Uterus (tissue), 4 donors: ENCODE measurements around the gene WDR3. TPM values are rescaled to one million over a fixed set of nuclear protein-coding genes. Genes with fewer than 3 reads are reported as not detected.

Experiments
- DNase-seq, 2 donors: peaks; one replicate each; pipeline ENCODE4 v3.0.0-alpha.2; 2019 to 2020
- H3K27ac ChIP-seq, 2 donors: fragments of 200-600 bp; sonication (generic); 1 replicate in 1 of 2; 2 replicates in 1 of 2; pipeline ENCODE4 v1.5.1; 2016 to 2018
- H3K27me3 ChIP-seq, 2 donors: fragments of 200-600 bp; sonication (generic); one replicate each; pipeline ENCODE4 v1.5.1; 2018 to 2019; ENCODE audit warnings: control low read depth in 1 of 2
- H3K36me3 ChIP-seq, 2 donors: fragments of 200-600 bp; sonication (generic); one replicate each; pipeline ENCODE4 v1.5.1; 2019; ENCODE audit warnings: control low read depth in 1 of 2
- H3K4me1 ChIP-seq, 2 donors: fragments of 200-600 bp; sonication (generic); one replicate each; pipeline ENCODE4 v1.5.1; 2018 to 2019; ENCODE audit warnings: control low read depth in 1 of 2
- H3K4me3 ChIP-seq, 2 donors: fragments of 200-600 bp; sonication (generic); 1 replicate in 1 of 2; 2 replicates in 1 of 2; pipeline ENCODE4 v1.5.1; 2018 to 2019; ENCODE audit warnings: mild to moderate bottlenecking in 1 of 2
- H3K9me3 ChIP-seq, 2 donors: fragments of 200-600 bp; sonication (generic); one replicate each; pipeline ENCODE4 v1.5.1; 2019; ENCODE audit warnings: control low read depth in 1 of 2
- POLR2A ChIP-seq, 2 donors: fragments of 450-650 bp; IDR thresholded peaks; one replicate each; pipeline ENCODE4 v1.6.1; 2016; ENCODE audit warnings: antibody characterized with exemption in 2 of 2, mild to moderate bottlenecking in 1 of 2, moderate library complexity in 1 of 2
- intact Hi-C: fragments of 100-400 bp; cut with DNase I; formaldehyde crosslinking; loops from one replicate; pipeline ENCODE4 v1.15.1; 2023; ENCODE audit warnings: low total_unique reads
- total RNA-seq, 4 donors: library from RNA; depleted of rRNA in 3 of 4; stranded (reverse); fragments of >200 nt in 3 of 4; gene quantifications; one replicate each; pipeline versions ENCODE4 v1.1.0 to v1.2.4, GENCODE V29; 2014 to 2023
- TF ChIP-seq, protein P1 (sequence below), 4 experiments: fragments of 200-600 bp in 2 of 4; fragments of 450-650 bp in 2 of 4; sonication (generic) in 2 of 4; IDR thresholded peaks; one replicate each; pipeline ENCODE4 v1.5.1; 2016 to 2019; ENCODE audit warnings: antibody characterized with exemption in 4 of 4, mild to moderate bottlenecking in 2 of 4, moderate library complexity in 1 of 4
- donor health status: DM: yes; HTN: yes; CAD: no.

WDR3 gene
- total RNA-seq, 4 donors from 2014 or later = 1.8 to 40.9 (median 15.0) TPM

DNA sequence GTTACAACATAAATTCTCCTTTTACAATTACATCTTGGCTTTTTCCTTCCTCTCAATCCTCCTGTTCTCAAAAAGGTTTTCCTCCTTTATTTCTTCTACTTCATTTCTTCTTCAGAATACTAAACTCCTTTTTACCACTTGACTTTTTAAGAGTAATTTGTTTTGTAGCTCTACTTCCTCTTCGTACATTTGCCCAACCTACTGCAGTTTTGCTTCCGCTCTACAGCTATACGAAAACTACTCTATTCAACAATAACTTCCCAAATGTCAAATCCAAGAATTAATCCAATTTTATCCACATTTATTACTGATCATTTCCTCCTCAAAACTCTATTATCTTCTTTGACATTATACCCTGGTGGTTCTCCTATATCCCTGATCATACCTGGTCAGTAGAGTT is 3.6 kb upstream of the WDR3 start:
- DNase-seq = no peak
- H3K9me3 ChIP-seq = no peaks in the 10 kb centered on the region
- no peaks in the 10 kb centered on the region for H3K27me3 ChIP-seq
- intact Hi-C loops = no loop called here
- H3K36me3 ChIP-seq = no peaks in the 10 kb centered on the region
- H3K4me3 ChIP-seq = no peak overlapping the region
- no peak overlapping the region for H3K27ac ChIP-seq
- no peak for TF ChIP-seq POLR2A (IDR thresholded peaks at IDR 0.05)
- TF ChIP-seq, protein P1, sequence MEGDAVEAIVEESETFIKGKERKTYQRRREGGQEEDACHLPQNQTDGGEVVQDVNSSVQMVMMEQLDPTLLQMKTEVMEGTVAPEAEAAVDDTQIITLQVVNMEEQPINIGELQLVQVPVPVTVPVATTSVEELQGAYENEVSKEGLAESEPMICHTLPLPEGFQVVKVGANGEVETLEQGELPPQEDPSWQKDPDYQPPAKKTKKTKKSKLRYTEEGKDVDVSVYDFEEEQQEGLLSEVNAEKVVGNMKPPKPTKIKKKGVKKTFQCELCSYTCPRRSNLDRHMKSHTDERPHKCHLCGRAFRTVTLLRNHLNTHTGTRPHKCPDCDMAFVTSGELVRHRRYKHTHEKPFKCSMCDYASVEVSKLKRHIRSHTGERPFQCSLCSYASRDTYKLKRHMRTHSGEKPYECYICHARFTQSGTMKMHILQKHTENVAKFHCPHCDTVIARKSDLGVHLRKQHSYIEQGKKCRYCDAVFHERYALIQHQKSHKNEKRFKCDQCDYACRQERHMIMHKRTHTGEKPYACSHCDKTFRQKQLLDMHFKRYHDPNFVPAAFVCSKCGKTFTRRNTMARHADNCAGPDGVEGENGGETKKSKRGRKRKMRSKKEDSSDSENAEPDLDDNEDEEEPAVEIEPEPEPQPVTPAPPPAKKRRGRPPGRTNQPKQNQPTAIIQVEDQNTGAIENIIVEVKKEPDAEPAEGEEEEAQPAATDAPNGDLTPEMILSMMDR (IDR thresholded peaks at IDR 0.05) = no peak
- peaks cover 0 to 8% of the 10 kb centered on the region in 2 donors for H3K4me1 ChIP-seq

DNA sequence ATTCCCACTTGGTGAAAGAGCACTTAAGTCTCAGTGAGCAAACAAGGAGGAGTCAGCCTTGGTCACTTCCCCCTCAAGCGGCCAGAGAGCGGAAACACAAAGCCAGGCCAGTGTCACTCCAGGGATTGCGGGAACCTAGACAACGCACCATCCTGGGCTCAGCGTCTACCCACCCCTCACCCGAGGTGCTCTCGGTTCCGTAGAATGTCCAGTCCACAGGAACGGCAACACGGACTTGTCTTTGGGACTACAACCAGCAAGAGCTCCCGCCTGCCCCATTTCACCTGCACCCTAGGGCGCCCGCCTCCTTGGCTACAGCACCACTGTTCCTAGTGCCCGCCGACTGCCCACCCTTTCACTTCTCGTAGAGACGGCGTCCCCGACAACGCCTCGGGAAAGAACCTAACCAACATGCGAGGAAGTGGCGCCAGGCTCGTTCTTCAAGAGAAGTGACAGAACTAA is 627 bp upstream of the WDR3 start:
- intact Hi-C loops = no loop called here
- TF ChIP-seq, protein P1 (IDR thresholded peaks at IDR 0.05) = no peak
- no peak for TF ChIP-seq POLR2A (IDR thresholded peaks at IDR 0.05)
- no peaks in the 10 kb centered on the region for H3K9me3 ChIP-seq
- peak; percentile 23 for DNase-seq
- H3K27me3 ChIP-seq = no peaks in the 10 kb centered on the region
- no peaks in the 10 kb centered on the region for H3K36me3 ChIP-seq
- H3K27ac ChIP-seq = peak overlapping the region; percentile 69 to 77
- peak overlapping the region; percentile 70 to 82 for H3K4me3 ChIP-seq
- H3K4me1 ChIP-seq = peaks cover 0 to 8% of the 10 kb centered on the region in 2 donors

DNA sequence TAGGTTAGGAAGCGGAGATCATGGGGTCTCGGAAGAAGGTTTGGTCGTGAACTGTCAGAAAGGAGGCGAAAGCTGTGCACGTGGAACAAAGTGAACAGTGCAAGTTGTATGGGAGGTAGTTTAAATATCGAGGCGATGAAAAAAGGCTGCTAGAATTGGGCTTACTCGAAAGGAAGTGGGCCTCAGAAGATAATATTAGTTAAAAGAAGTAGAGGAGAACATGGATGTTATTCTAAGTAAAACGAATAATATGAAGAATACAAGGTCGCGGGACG is 571 bp downstream of the WDR3 start:
- intact Hi-C loops = no loop called here
- no peak for TF ChIP-seq POLR2A (IDR thresholded peaks at IDR 0.05)
- TF ChIP-seq, protein P1 (IDR thresholded peaks at IDR 0.05) = no peak

DNA sequence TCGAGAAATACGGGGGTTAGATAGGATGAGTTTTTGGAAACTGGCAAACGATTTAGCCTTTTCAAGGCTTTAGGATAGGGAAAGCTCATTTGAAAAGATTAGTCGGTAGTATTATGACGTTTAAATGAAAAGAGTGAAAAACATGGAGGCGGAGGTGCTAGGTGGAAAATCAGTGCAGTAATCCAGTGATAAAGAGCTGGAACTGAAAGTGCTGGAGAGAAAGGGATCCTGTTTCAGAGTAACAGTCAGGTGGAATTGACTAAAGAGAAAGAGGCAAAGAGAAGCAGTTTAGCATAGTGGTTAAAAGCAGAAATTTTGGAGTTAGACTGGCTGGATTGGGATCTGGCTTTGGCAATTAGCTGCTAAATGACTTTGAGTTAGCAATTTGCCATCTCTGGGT is 945 bp downstream of the WDR3 start:
- Histone ChIP-seq H3K36me3 (no peaks in the 10 kb centered on the region), H3K4me1 (peaks cover 0 to 8% of the 10 kb centered on the region in 2 donors), H3K27me3 (no peaks in the 10 kb centered on the region), H3K27ac (no peak overlapping the region), H3K9me3 (no peaks in the 10 kb centered on the region), H3K4me3 (peak overlapping the region; percentile 70 to 82)
- no peak for DNase-seq
- no peak for TF ChIP-seq POLR2A (IDR thresholded peaks at IDR 0.05)
- TF ChIP-seq, protein P1 (IDR thresholded peaks at IDR 0.05) = no peak
- intact Hi-C loops = no loop called here

More for the DNA sequence above, 571 bp downstream of the WDR3 start:
- no peak for DNase-seq
- Histone ChIP-seq H3K4me1 (peaks cover 0 to 8% of the 10 kb centered on the region in 2 donors), H3K27me3 (no peaks in the 10 kb centered on the region), H3K4me3 (peak overlapping the region; percentile 70 to 82), H3K36me3 (no peaks in the 10 kb centered on the region), H3K27ac (no peak overlapping the region), H3K9me3 (no peaks in the 10 kb centered on the region)

DNA sequence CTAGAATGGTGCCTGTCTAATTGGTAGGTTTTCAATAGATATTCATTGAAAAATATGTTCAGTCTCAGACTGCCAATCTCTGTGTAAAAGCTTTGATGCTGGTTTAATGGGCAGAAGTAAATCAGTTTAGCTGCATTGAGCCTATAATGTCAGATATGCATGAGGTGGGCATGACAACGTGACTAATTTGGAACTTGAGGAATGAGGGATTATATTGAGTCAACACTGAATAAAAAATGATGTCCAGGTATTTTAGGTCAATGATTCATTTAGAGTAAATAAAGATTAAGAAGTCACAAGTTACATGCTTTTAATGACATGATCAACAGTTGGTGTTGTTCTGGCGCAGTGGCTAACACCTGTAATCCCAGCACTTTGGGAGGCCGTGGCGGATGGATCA is 3.0 kb downstream of the WDR3 start:
- no peak for DNase-seq

More for the DNA sequence above, 3.0 kb downstream of the WDR3 start:
- intact Hi-C loops = no loop called here
- H3K36me3 ChIP-seq = no peaks in the 10 kb centered on the region
- TF ChIP-seq, protein P1 (IDR thresholded peaks at IDR 0.05) = no peak
- TF ChIP-seq POLR2A (IDR thresholded peaks at IDR 0.05) = no peak
- H3K27ac ChIP-seq = no peak overlapping the region
- no peaks in the 10 kb centered on the region for H3K9me3 ChIP-seq
- H3K4me1 ChIP-seq = peaks cover 0 to 8% of the 10 kb centered on the region in 2 donors
- no peak overlapping the region for H3K4me3 ChIP-seq
- H3K27me3 ChIP-seq = no peaks in the 10 kb centered on the region
